Measurements from ENCODE around the gene FBP2. TPM values are rescaled to one million over a fixed set of nuclear protein-coding genes. Genes with fewer than 3 reads are reported as not detected.

The FBP2 gene
- total RNA-seq, 1 donor from 2014 or later: 83.0 TPM

Other genes with a start within 250 kb of the FBP2 start
- gene PCAT7, start 38.7 kb downstream of the FBP2 start, total RNA-seq: not detected
- 4.4 TPM for gene FBP1, start 45.7 kb upstream of the FBP2 start, total RNA-seq
- 391 TPM for gene AOPEP, start 132.9 kb upstream of the FBP2 start, total RNA-seq

Data from tongue (tissue), 1 donor.